Fibroblast of mammary gland (primary cell): ENCODE measurements around the gene DEGS2.

Experiments used
- DNase-seq: peaks from one replicate; pipeline ENCODE4 v3.0.0-alpha.2; 2010; ENCODE audit warnings: low read depth
- H3K4me3 ChIP-seq: 2 replicates; pipeline ENCODE4 v1.5.1; 2011; ENCODE audit warnings: low read depth, mild to moderate bottlenecking, low read length, moderate library complexity; ENCODE audit not compliant: control insufficient read depth
- TF ChIP-seq, protein P1 (sequence below): conservative IDR thresholded peaks from 2 replicates; pipeline ENCODE4 v1.5.1; 2011; ENCODE audit warnings: low read depth, low read length, inconsistent platforms; ENCODE audit not compliant: control insufficient read depth, insufficient read depth

Gene DEGS2

DNA sequence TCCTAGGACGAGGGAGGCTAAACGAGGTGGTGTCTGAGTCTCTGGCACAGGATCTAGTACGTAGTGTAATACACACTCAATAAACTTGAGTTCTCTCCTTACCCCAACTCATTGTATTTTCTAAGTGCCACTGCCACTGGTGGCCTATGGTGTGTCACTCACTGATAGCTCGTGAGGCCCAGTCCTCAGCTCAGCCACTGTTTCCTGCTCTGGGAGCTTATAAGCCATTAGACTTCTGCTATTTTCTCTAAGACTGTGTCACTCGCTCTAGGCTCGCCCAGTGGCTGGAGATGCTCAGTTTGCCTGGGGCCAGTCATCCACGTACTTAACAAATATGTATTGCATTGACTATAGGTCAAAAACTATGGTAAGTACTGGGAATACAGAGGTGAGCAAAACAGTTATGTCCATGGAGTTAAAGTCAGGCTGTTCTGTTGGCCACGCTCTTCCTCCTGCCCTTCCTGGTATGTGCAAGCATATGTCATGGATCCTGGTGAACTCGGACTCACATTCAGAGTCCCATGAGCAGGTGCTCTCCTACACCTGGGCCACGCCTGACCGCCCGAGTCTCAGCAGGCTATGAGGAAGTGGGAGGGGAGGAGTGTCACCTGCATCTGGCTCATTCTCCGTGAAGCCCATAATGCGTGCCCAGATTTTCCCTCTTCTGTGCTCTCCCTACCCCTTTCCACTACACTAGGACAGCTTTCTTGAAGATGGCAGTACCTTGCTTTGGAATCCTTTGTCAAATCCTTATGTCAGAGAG is 41.6 kb downstream of the DEGS2 start:
- TF ChIP-seq, protein P1, sequence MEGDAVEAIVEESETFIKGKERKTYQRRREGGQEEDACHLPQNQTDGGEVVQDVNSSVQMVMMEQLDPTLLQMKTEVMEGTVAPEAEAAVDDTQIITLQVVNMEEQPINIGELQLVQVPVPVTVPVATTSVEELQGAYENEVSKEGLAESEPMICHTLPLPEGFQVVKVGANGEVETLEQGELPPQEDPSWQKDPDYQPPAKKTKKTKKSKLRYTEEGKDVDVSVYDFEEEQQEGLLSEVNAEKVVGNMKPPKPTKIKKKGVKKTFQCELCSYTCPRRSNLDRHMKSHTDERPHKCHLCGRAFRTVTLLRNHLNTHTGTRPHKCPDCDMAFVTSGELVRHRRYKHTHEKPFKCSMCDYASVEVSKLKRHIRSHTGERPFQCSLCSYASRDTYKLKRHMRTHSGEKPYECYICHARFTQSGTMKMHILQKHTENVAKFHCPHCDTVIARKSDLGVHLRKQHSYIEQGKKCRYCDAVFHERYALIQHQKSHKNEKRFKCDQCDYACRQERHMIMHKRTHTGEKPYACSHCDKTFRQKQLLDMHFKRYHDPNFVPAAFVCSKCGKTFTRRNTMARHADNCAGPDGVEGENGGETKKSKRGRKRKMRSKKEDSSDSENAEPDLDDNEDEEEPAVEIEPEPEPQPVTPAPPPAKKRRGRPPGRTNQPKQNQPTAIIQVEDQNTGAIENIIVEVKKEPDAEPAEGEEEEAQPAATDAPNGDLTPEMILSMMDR = no peak
- no peak overlapping the region for H3K4me3 ChIP-seq
- DNase-seq = no peak

- DNase-seq = no peak
- TF ChIP-seq, protein P1 = no peak
Measured at GRCh38 chr14:100117026-100117425, 42.4 kb downstream of the DEGS2 start.

GRCh38 chr14:100116134-100116533 is 43.3 kb downstream of the DEGS2 start:
- no peak for DNase-seq
- TF ChIP-seq, protein P1 = no peak
- no peak overlapping the region for H3K4me3 ChIP-seq

More at GRCh38 chr14:100117026-100117425, 42.4 kb downstream of the DEGS2 start:
- H3K4me3 ChIP-seq = no peak overlapping the region

- no peak for DNase-seq
- TF ChIP-seq, protein P1 = no peak
- no peak overlapping the region for H3K4me3 ChIP-seq
Measured at GRCh38 chr14:100115726-100116125, 43.7 kb downstream of the DEGS2 start.

DNA sequence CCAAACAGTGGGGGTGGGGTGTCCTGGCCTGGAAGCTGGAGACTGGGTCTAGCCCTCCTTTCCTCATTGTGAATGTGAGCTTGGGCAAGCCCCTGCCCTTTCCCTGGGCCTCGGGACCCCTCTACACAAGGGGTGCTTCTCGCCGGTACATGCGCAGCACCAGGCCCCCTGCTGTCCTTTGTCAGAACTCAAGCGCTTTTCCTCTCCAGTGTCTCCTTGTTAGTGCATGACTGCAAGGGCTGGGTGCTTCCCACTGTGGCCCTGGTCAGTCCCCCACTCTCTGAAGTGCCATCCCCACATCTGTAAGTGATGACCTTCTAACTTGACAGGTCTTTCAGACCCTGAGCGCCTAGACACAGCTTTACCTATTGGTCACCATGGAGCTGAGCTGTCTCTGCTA is 44.2 kb downstream of the DEGS2 start:
- TF ChIP-seq, protein P1 = no peak
- H3K4me3 ChIP-seq = no peak overlapping the region
- DNase-seq = no peak

- H3K4me3 ChIP-seq = no peak overlapping the region
- TF ChIP-seq, protein P1 = no peak
- no peak for DNase-seq
Measured at GRCh38 chr14:100114109-100114765, 45.2 kb downstream of the DEGS2 start.
